NT2/D1 (cell line): ENCODE measurements around the gene SERPINA1.

Experiments used
- SUZ12 ChIP-seq: IDR thresholded peaks from 2 replicates; pipeline ENCODE4 v1.6.1; 2011; ENCODE audit not compliant: insufficient read length, insufficient read depth; ENCODE audit errors: extremely low read depth
- YY1 ChIP-seq: IDR thresholded peaks from 2 replicates; pipeline ENCODE4 v1.6.1; 2011; ENCODE audit not compliant: insufficient read length, insufficient read depth
- ZNF274 ChIP-seq: IDR thresholded peaks from 2 replicates; pipeline ENCODE4 v1.6.1; 2011; ENCODE audit warnings: mild to moderate bottlenecking, low read depth, low read length

DNA sequence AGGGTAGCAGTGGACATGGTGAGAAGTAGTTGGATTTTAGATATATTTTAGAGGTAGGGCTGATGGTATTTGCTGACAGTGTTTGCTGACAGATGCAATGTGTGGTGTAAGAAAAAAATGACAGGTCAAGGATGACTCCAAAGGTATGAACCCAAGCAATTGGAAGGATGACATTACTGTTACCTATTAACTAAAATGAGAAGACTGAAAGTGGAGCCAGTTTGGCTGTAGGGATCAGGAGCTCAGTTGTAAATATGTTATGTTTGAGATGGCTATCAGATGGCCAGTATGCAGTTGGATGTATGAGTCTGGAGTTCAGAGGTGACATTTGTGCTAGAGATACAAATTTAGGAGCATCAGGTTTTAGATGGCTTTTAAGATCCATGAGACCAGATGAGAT, 47.9 kb downstream of the SERPINA1 start:
- TF ChIP-seq YY1 (no peak), SUZ12 (no peak), ZNF274 (no peak)
